KMS-11 (cell line): ENCODE data around the gene AQP1.

Source experiments
- H2AFZ ChIP-seq: fragments of 200-600 bp; sonication (generic); 2 replicates; pipeline ENCODE4 v1.6.1; 2016; ENCODE audit warnings: antibody characterized with exemption, mixed run types, low read depth
- H3K27ac ChIP-seq: fragments of 200-600 bp; sonication (generic); 2 replicates; pipeline ENCODE4 v1.6.1; 2016; ENCODE audit warnings: mild to moderate bottlenecking, mixed run types
- H3K27me3 ChIP-seq: fragments of 200-600 bp; sonication (generic); 2 replicates; pipeline ENCODE4 v1.6.1; 2017; ENCODE audit warnings: mild to moderate bottlenecking, low read depth, mixed run types, moderate library complexity; ENCODE audit not compliant: insufficient read depth
- H3K36me3 ChIP-seq: fragments of 200-600 bp; sonication (generic); 2 replicates; pipeline ENCODE4 v1.6.1; 2017; ENCODE audit warnings: mild to moderate bottlenecking, mixed run types; ENCODE audit not compliant: insufficient read depth
- H3K4me1 ChIP-seq: fragments of 200-600 bp; sonication (generic); 2 replicates; pipeline ENCODE4 v1.6.1; 2016; ENCODE audit warnings: mild to moderate bottlenecking, low read depth, mixed run types; ENCODE audit not compliant: poor library complexity, severe bottlenecking
- H3K4me2 ChIP-seq: fragments of 200-600 bp; sonication (generic); 2 replicates; pipeline ENCODE4 v1.7.0; 2016; ENCODE audit warnings: mild to moderate bottlenecking, mixed run types
- H3K4me3 ChIP-seq: fragments of 200-600 bp; sonication (generic); IDR thresholded peaks from 2 replicates; pipeline ENCODE4 v1.6.1; 2017; ENCODE audit warnings: low read depth, low read length, mixed read lengths; ENCODE audit not compliant: insufficient read depth
- H3K79me2 ChIP-seq: fragments of 200-600 bp; sonication (generic); 2 replicates; pipeline ENCODE4 v1.6.1; 2016; ENCODE audit warnings: low read depth, mixed run types; ENCODE audit not compliant: insufficient read depth
- H3K9ac ChIP-seq: fragments of 200-600 bp; sonication (generic); 2 replicates; pipeline ENCODE4 v1.6.1; 2016; ENCODE audit warnings: mild to moderate bottlenecking, mixed run types
- H4K20me1 ChIP-seq: fragments of 200-600 bp; sonication (generic); 2 replicates; pipeline ENCODE4 v1.6.1; 2016; ENCODE audit warnings: mild to moderate bottlenecking, mixed run types; ENCODE audit not compliant: insufficient read depth
- TF ChIP-seq, protein P1 (sequence below): fragments of 200-600 bp; sonication (generic); conservative IDR thresholded peaks from 2 replicates; pipeline ENCODE4 v1.6.1; 2017; ENCODE audit warnings: low read depth, mild to moderate bottlenecking, antibody characterized with exemption, low read length, moderate library complexity, mixed read lengths

AQP1 gene

DNA sequence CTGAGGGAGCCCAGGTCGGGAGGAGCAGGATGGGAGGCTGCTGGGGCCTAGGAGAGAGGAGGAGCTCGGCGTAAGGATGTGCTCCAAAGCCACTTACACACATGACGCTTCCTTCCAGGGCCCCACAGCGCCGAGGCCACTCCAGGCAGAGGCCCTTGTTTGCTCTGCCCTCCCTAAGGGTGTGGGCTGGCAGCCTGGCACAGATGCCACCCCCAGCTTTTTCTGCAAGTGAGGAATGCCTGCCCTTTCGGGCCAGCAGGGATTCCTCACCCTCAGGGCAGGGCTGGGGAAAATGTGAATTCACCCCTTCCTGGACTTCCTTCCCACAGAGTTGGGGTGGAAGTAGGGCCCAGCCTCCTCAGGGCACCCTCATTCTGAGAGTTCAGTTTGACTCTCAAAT is 5.6 kb upstream of the AQP1 start:
- no peaks in the 10 kb centered on the region for H3K4me1 ChIP-seq
- no peak overlapping the region for H3K27ac ChIP-seq
- no peak overlapping the region for H2AFZ ChIP-seq
- H4K20me1 ChIP-seq, result no peaks in the 10 kb centered on the region
- no peaks in the 10 kb centered on the region for H3K27me3 ChIP-seq
- H3K36me3 ChIP-seq, result no peaks in the 10 kb centered on the region
- H3K4me2 ChIP-seq, result no peak overlapping the region
- H3K9ac ChIP-seq, result no peak overlapping the region
- no peak overlapping the region for H3K4me3 ChIP-seq
- H3K79me2 ChIP-seq, result no peaks in the 10 kb centered on the region
- TF ChIP-seq, protein P1, sequence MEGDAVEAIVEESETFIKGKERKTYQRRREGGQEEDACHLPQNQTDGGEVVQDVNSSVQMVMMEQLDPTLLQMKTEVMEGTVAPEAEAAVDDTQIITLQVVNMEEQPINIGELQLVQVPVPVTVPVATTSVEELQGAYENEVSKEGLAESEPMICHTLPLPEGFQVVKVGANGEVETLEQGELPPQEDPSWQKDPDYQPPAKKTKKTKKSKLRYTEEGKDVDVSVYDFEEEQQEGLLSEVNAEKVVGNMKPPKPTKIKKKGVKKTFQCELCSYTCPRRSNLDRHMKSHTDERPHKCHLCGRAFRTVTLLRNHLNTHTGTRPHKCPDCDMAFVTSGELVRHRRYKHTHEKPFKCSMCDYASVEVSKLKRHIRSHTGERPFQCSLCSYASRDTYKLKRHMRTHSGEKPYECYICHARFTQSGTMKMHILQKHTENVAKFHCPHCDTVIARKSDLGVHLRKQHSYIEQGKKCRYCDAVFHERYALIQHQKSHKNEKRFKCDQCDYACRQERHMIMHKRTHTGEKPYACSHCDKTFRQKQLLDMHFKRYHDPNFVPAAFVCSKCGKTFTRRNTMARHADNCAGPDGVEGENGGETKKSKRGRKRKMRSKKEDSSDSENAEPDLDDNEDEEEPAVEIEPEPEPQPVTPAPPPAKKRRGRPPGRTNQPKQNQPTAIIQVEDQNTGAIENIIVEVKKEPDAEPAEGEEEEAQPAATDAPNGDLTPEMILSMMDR, result no peak

GRCh38 chr7:30906515-30907240 is 5.0 kb upstream of the AQP1 start:
- Histone ChIP-seq H3K27me3 (no peaks in the 10 kb centered on the region), H3K79me2 (no peaks in the 10 kb centered on the region), H3K36me3 (no peaks in the 10 kb centered on the region), H4K20me1 (no peaks in the 10 kb centered on the region), H3K27ac (no peak overlapping the region), H3K9ac (no peak overlapping the region), H3K4me2 (no peak overlapping the region), H3K4me3 (no peak overlapping the region), H3K4me1 (no peaks in the 10 kb centered on the region), H2AFZ (no peak overlapping the region)
- TF ChIP-seq, protein P1, result no peak

GRCh38 chr7:30907527-30908267 is 4.0 kb upstream of the AQP1 start:
- Histone ChIP-seq H3K4me1 (no peaks in the 10 kb centered on the region), H3K79me2 (no peaks in the 10 kb centered on the region), H3K36me3 (no peaks in the 10 kb centered on the region), H3K4me2 (no peak overlapping the region), H3K4me3 (no peak overlapping the region), H3K27me3 (no peaks in the 10 kb centered on the region), H3K9ac (no peak overlapping the region), H2AFZ (no peak overlapping the region), H4K20me1 (no peaks in the 10 kb centered on the region), H3K27ac (no peak overlapping the region)
- TF ChIP-seq, protein P1, result no peak

DNA sequence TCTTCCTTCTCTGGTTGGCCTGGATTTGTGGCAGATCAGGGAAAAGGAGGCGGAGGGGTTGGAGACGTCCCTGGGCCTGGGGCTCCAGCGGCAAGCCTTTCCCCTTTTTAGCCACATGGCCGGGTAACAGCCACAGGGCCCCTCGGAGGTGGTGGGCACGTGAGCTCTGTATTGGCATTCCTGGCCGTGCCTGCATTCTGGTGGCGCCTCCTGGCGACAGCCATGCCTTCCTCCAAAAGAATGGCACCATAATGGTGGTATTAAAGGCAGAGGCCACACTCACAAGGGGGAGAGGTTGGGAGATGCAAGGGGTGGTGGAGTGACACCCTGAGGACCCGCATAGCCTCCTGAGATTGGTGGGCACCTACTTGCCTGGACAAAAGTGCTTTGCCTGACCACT is 3.0 kb upstream of the AQP1 start:
- H3K4me3 ChIP-seq, result no peak overlapping the region
- H3K27ac ChIP-seq, result no peak overlapping the region
- H3K4me1 ChIP-seq, result no peaks in the 10 kb centered on the region
- H4K20me1 ChIP-seq, result no peaks in the 10 kb centered on the region
- no peak overlapping the region for H2AFZ ChIP-seq
- no peak overlapping the region for H3K4me2 ChIP-seq
- TF ChIP-seq, protein P1, result no peak
- no peaks in the 10 kb centered on the region for H3K27me3 ChIP-seq
- no peaks in the 10 kb centered on the region for H3K79me2 ChIP-seq
- no peaks in the 10 kb centered on the region for H3K36me3 ChIP-seq
- H3K9ac ChIP-seq, result no peak overlapping the region
